HG03108 (cell line): Measurements from ENCODE around the gene RNF220.

Source experiments
- ATAC-seq: cut with Tn5 transposase; IDR thresholded peaks from one replicate; pipeline ENCODE4 v1.9.1; 2021; ENCODE audit warnings: moderate library complexity; ENCODE audit not compliant: unreplicated experiment

RNF220 gene

DNA sequence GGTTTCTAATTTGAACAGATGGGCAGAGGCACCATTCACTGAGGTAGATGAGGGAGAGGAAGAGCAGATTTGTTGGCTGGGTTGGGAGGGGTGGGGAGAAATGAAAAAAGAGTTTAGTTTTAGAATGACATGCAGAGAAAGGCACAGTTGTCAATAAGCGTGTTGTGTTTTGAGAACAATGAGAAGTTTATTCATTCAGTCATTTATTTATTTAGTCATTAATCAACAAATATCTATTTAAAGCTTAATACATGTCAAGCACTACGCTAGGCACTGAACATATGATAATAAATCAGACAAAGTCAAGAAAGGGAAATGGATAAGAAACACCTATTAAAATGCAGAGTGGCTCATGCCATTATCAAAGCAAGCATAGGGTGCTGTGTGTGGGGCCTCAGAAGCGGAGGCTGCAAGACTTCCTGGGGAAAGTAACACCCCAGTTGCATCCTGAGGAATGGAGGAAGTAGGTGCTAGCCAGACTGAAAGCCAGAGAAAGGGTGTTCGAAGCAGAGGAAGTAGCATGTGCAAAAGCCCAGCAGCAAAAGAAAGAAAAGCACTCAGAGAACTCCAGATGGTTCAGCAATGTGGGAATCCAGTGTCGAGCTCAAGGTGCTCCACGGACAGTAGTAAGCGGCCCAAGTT, 114.1 kb downstream of the RNF220 start:
- ATAC-seq, result no peak

GRCh38 chr1:44521378-44522080, 116.5 kb downstream of the RNF220 start:
- no peak for ATAC-seq

GRCh38 chr1:44523593-44524591, 118.8 kb downstream of the RNF220 start:
- ATAC-seq, result no peak

DNA sequence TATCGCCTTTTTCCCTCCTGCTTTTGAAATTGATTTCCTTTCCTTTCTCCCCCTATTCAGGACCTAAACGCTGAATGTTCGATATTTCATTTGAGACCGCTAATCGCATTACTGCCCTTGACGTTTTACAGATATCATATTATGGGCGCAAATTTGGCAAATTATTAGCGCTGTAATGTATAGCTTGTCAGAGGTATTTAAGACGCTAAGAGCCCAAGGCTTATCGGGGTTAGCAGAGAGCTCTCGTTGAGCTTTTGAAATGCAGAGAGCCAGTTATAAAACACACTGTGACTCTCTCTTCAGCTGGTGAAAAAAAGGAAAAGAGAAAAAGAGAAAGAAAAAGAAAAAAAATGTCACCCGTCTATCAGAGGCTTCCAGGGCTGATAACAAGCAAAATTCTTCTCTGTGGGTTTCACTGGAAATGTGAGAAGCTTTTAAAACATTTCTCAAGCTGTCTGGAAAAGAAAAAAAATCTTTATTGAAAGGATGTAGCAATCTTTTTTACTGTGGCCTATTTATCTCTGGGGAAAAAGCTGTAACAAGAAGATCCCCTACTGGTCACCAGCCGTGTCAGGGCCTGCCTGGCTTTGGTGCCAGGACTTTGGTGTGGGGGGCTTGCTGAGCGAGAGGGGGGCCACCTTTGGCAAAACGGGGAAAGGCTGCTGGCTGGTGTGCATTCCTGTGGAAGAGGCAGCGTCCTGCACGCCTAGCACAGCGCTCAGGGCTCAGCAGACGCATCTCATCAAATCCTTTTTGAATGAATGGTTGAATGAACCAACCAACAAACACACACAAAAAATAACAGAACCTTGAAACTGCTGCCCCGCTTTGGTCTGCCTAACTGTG, 119.8 kb downstream of the RNF220 start:
- no peak for ATAC-seq

DNA sequence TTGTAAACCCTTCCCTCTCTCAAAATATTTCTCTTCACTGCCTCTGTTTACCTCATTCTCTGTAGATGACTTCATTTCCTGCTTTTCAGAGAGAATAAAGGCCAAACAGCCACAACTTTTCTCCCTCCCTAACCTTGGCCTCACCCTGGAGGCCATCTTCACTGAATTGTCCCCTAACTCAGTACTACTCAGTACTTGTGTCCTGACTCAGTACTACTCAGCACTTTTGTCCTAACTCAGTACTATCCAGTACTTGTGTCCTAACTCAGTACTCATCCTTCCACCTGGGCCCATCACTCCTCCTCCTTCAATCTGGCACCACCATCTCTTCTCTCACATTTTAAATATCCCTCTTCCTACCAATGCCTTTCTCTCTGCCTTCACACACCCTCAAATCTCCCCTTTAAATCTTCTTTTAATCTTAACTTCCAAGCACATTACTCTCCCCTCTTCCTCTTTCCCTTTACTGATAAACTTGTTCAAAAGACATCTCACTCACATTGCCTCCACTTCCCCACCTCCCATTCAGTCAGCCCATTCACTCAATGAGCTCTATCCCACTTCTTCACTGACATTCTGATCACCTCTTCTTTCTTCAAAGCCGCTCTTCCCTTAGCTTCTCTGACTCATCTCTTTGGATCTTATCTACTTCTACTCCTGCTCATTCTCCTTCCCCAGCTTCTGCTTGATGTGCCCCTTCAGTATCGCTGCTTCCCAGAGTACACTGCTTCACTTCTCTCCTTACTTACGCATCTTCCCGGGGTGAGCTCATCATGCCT, 121.4 kb downstream of the RNF220 start:
- ATAC-seq, result no peak

GRCh38 chr1:44531785-44532566, 126.9 kb downstream of the RNF220 start:
- ATAC-seq, result no peak

- no peak for ATAC-seq
Observed at GRCh38 chr1:44532567-44532944, 127.5 kb downstream of the RNF220 start.

GRCh38 chr1:44534771-44535170, 129.7 kb downstream of the RNF220 start:
- ATAC-seq, result no peak

- no peak for ATAC-seq
Observed at GRCh38 chr1:44536357-44537209, 131.5 kb downstream of the RNF220 start.

DNA sequence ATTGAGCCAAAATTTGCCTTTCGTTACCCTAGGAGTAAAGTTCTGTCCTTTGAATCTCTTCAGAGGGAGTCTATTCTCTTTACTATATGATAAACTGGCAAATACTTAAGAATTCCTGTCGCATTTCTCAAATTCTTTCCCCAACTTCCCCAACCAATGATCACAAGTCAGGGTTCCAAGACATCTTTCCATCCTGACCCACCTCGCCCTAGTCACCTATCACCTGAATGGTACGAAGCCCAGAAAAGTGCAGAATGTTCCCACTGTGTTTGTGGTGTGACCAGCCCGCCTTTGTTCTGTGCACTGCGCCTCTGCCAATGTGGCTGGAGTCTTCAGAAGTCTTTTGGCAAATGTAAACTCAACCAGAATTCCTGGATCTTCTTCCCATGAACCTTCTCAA, 132.5 kb downstream of the RNF220 start:
- no peak for ATAC-seq

DNA sequence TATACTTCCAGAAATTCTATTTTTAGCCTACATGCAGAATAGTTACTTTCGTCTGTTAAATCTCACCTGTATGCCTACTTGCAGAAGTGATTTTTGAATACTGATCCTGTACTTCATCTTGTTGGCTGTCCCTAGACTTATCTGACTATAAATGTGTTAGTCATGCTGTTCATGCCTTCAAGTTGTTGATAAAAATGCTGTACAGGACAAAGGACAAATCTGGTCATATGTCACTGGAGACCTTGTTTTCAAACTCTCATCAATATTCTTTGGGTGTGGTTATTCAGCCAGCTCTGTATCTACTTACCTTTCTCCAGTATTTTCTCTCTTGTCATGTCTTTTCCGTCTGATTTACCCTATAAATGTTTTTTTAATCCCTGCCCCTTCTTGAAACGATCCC, 132.9 kb downstream of the RNF220 start:
- no peak for ATAC-seq

GRCh38 chr1:44539991-44540730, 135.1 kb downstream of the RNF220 start:
- no peak for ATAC-seq

DNA sequence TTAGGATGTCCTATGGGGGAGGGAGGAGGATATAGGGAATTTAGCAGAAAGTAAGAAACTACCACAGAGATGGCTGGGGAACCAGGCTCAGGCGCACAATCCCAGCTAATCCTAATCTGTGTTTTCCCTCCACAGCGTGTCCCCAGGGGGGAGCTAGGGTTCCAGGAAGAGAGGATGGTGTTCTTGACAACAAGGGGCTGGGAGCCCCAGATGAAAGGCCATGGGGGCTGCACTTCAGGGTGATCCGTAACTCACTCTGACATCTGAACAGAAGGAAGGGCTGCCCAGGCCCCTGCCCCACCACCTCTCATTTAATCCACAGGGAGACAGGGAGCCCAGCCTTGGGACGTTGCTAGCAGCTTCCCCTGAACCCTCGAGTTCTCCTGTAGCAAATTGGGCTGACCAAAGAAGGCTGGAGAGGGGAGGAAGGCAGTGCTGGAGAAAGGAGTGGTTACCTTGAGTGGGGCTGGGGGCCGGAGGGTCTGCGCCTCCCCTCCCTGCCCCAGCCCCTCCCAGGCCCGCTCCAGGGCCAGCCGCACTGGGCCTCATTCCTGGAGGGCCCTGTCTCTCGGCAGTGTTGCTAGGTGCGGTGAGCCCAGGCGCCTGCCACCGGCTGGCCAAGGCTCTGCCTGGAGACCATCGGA, 137.5 kb downstream of the RNF220 start:
- ATAC-seq, result no peak

- no peak for ATAC-seq
Observed at GRCh38 chr1:44543064-44543744, 138.1 kb downstream of the RNF220 start.

- no peak for ATAC-seq
Observed at GRCh38 chr1:44543786-44544185, 138.7 kb downstream of the RNF220 start.

DNA sequence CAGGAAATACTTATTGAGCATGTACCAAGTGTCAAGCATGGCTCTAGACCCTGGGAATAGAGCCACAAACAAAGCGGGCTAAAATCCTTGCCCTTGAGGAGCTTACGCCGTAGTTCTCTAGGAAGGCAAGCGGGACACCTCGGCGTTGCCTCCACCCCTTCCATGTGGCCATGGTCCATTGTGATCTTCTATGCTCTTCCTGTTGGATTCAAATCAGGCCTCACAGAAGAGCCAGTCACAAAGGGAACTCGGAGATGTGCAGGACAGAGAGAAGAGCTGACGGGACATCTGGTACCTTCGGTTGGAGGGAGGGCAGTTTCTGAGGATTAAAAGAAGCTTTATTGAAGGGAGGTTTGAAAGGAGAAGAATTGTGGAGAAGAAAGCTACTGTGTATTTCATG, 139.9 kb downstream of the RNF220 start:
- ATAC-seq, result no peak
